NB4 (cell line): ENCODE measurements around the gene ALDH3A2.

Experiments used
- CTCF ChIP-seq: IDR thresholded peaks from one replicate; pipeline ENCODE4 v1.5.1; 2012; ENCODE audit warnings: low read depth, low read length
- MAX ChIP-seq: IDR thresholded peaks from 2 replicates; pipeline ENCODE4 v1.6.1; 2011; ENCODE audit warnings: low read depth, low read length

DNA sequence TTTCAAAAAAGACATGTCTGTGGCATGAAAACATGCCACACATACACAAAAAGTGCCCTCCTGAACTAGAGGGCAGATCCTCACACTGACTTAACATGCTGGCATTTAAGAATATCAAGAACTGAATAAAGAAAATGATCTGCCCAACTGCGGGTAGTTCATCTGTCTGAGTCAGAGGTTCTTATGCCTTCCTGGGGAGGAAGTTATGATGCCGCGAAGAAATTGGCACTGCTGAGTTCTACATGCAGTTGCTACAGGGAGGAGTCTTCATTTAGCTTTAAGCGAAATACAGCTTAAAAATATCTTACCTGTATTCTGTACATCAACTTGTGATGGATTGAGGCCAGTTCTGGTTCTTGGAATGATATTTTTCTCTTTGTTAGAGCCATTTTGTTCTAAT, 6.3 kb downstream of the ALDH3A2 start:
- TF ChIP-seq CTCF (no peak), MAX (no peak)
